HepG2 (cell line): ENCODE data around the gene COBL. TPM values are rescaled to one million over a fixed set of nuclear protein-coding genes. Genes with fewer than 3 reads are reported as not detected.
A peak's percentile ranks its signal among the peaks of the same experiment; 100 is the strongest.

Experiments
- ATF6 ChIP-seq: sonication (generic); formaldehyde crosslinking; conservative IDR thresholded peaks from 2 replicates; pipeline ENCODE4 v1.4.0; 2020; ENCODE audit warnings: missing genetic modification reagents
- ETV6 ChIP-seq: sonication (generic); formaldehyde crosslinking; conservative IDR thresholded peaks from 2 replicates; pipeline ENCODE4 v1.4.0; 2020; ENCODE audit warnings: missing genetic modification reagents
- GABPA ChIP-seq, 2 experiments: IDR thresholded peaks; 2 replicates each; pipeline ENCODE4 v1.6.1; 2011 to 2016; ENCODE audit warnings: low read depth in 2 of 2, low read length in 1 of 2, missing biosample characterization in 1 of 2, missing genetic modification characterization in 1 of 2
- HNRNPK ChIP-seq: fragments of 200-400 bp; formaldehyde crosslinking; IDR thresholded peaks from 2 replicates; pipeline ENCODE4 v1.6.1; 2018; ENCODE audit warnings: low read length, low read depth, moderate library complexity, mild to moderate bottlenecking; ENCODE audit not compliant: poor library complexity, severe bottlenecking
- HOMEZ ChIP-seq: IDR thresholded peaks from 2 replicates; pipeline ENCODE4 v1.6.1; 2016; ENCODE audit warnings: low read depth
- KLF11 ChIP-seq: IDR thresholded peaks from 2 replicates; pipeline ENCODE4 v1.6.1; 2016; ENCODE audit warnings: missing compliant biosample characterization
- MXD1 ChIP-seq: sonication (generic); formaldehyde crosslinking; IDR thresholded peaks from 2 replicates; pipeline ENCODE4 v1.4.0; 2020; ENCODE audit warnings: mild to moderate bottlenecking, missing genetic modification reagents
- MYNN ChIP-seq: sonication (generic); formaldehyde crosslinking; IDR thresholded peaks from 2 replicates; pipeline ENCODE4 v1.4.0; 2020; ENCODE audit warnings: mild to moderate bottlenecking, low read depth, missing genetic modification reagents
- PRMT3 ChIP-seq: sonication (generic); formaldehyde crosslinking; IDR thresholded peaks from 2 replicates; pipeline ENCODE4 v1.8.1; 2022; ENCODE audit warnings: low read depth, mild to moderate bottlenecking, moderate library complexity, missing genetic modification reagents, borderline replicate concordance
- RCOR2 ChIP-seq: IDR thresholded peaks from 2 replicates; pipeline ENCODE4 v1.6.1; 2016; ENCODE audit warnings: missing biosample characterization, missing genetic modification reagents
- RXRB ChIP-seq: IDR thresholded peaks from 2 replicates; pipeline ENCODE4 v1.6.1; 2016; ENCODE audit warnings: borderline replicate concordance, missing genetic modification reagents, missing compliant biosample characterization
- ZFP41 ChIP-seq: sonication (generic); formaldehyde crosslinking; IDR thresholded peaks from 2 replicates; pipeline ENCODE4 v1.4.0; 2020; ENCODE audit warnings: mild to moderate bottlenecking, missing genetic modification reagents, borderline replicate concordance
- ZHX2 ChIP-seq, 2 experiments: sonication (generic) in 1 of 2; formaldehyde crosslinking in 1 of 2; IDR thresholded peaks; 2 replicates each; pipeline versions ENCODE4 v1.6.1 to v1.9.0; 2014 to 2022; ENCODE audit warnings: antibody characterized with exemption in 1 of 2, borderline replicate concordance in 1 of 2, inconsistent platforms in 1 of 2, low read depth in 1 of 2, missing genetic modification reagents in 1 of 2
- ZNF383 ChIP-seq: sonication (generic); formaldehyde crosslinking; IDR thresholded peaks from 2 replicates; pipeline ENCODE4 v1.4.0; 2020; ENCODE audit warnings: missing genetic modification reagents, mild to moderate bottlenecking, borderline replicate concordance
- ZNF816 ChIP-seq: sonication (generic); formaldehyde crosslinking; IDR thresholded peaks from 2 replicates; pipeline ENCODE4 v1.8.0; 2022; ENCODE audit warnings: missing genetic modification reagents, mild to moderate bottlenecking, borderline replicate concordance
- ZSCAN21 ChIP-seq: sonication (generic); formaldehyde crosslinking; IDR thresholded peaks from 2 replicates; pipeline ENCODE4 v1.8.0; 2022; ENCODE audit warnings: mild to moderate bottlenecking, missing genetic modification reagents, moderate library complexity, borderline replicate concordance
- polyA plus RNA-seq, 8 experiments: library from polyadenylated mRNA; depleted of rRNA in 3 of 8; stranded (reverse) in 7 of 8; unstranded in 1 of 8; fragments of >200 nt; fragmentation: Illumina TruSeq in 4 of 8; extraction: Trizol in 4 of 8; gene quantifications; 2 replicates each; pipeline versions ENCODE4 v1.2.1 to v1.2.3, GENCODE V29; 2011 to 2016; ENCODE audit warnings: low read depth in 4 of 8, missing spikeins in 1 of 8, mixed read lengths in 1 of 8; ENCODE audit not compliant: insufficient read depth in 1 of 8
- total RNA-seq, 5 experiments: library from RNA; depleted of rRNA; stranded (reverse); fragments of >200 nt; fragmentation: Illumina TruSeq; extraction: Trizol; gene quantifications; 2 replicates each; pipeline ENCODE4 v1.2.3, GENCODE V29; 2016; ENCODE audit warnings: low read depth in 1 of 5
- TF ChIP-seq, protein P1 (sequence below): sonication (generic); formaldehyde crosslinking; IDR thresholded peaks from 2 replicates; pipeline ENCODE4 v1.5.0; 2020; ENCODE audit warnings: mild to moderate bottlenecking, missing genetic modification reagents, moderate library complexity

The COBL gene
- total and polyA plus RNA-seq, 2 of the 13 experiments (the other 11 are each of a cell fraction or from before 2014, with no cell fraction given): 3.8 to 4.9 TPM

- no peak for TF ChIP-seq ZFP41 (CRISPR knock-in tag)
- no peak for TF ChIP-seq RCOR2 (CRISPR knock-in tag)
- peak; percentile 46; the same call in 1 of the 2 replicates for TF ChIP-seq ZNF816 (CRISPR knock-in tag)
- 0 out of 2 replicates have a peak, but pooled peaks have one; percentile 15 for TF ChIP-seq ZSCAN21
- no peak for TF ChIP-seq ZHX2 (IDR thresholded peaks at IDR 0.05; ENCODE audit: low read depth)
- TF ChIP-seq ZHX2 (CRISPR knock-in tag; IDR thresholded peaks at IDR 0.05; ENCODE audit: borderline replicate concordance): no peak
- TF ChIP-seq, protein P1, sequence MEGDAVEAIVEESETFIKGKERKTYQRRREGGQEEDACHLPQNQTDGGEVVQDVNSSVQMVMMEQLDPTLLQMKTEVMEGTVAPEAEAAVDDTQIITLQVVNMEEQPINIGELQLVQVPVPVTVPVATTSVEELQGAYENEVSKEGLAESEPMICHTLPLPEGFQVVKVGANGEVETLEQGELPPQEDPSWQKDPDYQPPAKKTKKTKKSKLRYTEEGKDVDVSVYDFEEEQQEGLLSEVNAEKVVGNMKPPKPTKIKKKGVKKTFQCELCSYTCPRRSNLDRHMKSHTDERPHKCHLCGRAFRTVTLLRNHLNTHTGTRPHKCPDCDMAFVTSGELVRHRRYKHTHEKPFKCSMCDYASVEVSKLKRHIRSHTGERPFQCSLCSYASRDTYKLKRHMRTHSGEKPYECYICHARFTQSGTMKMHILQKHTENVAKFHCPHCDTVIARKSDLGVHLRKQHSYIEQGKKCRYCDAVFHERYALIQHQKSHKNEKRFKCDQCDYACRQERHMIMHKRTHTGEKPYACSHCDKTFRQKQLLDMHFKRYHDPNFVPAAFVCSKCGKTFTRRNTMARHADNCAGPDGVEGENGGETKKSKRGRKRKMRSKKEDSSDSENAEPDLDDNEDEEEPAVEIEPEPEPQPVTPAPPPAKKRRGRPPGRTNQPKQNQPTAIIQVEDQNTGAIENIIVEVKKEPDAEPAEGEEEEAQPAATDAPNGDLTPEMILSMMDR (CRISPR knock-in tag): no peak
- no peak for TF ChIP-seq ZNF383 (CRISPR knock-in tag)
- no peak for TF ChIP-seq KLF11 (CRISPR knock-in tag)
- TF ChIP-seq PRMT3 (CRISPR knock-in tag): no peak
- no peak for TF ChIP-seq HNRNPK
- no peak for TF ChIP-seq ETV6 (CRISPR knock-in tag)
- no peak for TF ChIP-seq MXD1 (CRISPR knock-in tag)
- no peak for TF ChIP-seq ATF6 (CRISPR knock-in tag)
- no peak for TF ChIP-seq HOMEZ (CRISPR knock-in tag)
- no peak for TF ChIP-seq MYNN (CRISPR knock-in tag)
- no peak for TF ChIP-seq GABPA (IDR thresholded peaks at IDR 0.05; ENCODE audit: low read depth, low read length)
- no peak for TF ChIP-seq GABPA (CRISPR knock-in tag; IDR thresholded peaks at IDR 0.05; ENCODE audit: low read depth)
- TF ChIP-seq RXRB (CRISPR knock-in tag): peak; percentile 59; the same call in 1 of the 2 replicates
Observed at GRCh38 chr7:51328351-51328801, 11.8 kb upstream of the COBL start (continued).
